HG03103 (cell line): ENCODE data around the gene TBL1XR1.
"Not testable (repeated sequence)": the region's sequence is repeated elsewhere in the genome, so short reads cannot be mapped to it uniquely, and the experiment has no call there.

Experiments used
- ATAC-seq: cut with Tn5 transposase; IDR thresholded peaks from one replicate; pipeline ENCODE4 v1.9.1; 2021; ENCODE audit warnings: low read depth; ENCODE audit not compliant: unreplicated experiment

Gene TBL1XR1

GRCh38 chr3:177145954-177146353 lies 51.3 kb downstream of the TBL1XR1 start:
- no peak for ATAC-seq

- ATAC-seq = no peak
These were observed 51.9 kb downstream of the TBL1XR1 start for GRCh38 chr3:177145381-177145780.

DNA sequence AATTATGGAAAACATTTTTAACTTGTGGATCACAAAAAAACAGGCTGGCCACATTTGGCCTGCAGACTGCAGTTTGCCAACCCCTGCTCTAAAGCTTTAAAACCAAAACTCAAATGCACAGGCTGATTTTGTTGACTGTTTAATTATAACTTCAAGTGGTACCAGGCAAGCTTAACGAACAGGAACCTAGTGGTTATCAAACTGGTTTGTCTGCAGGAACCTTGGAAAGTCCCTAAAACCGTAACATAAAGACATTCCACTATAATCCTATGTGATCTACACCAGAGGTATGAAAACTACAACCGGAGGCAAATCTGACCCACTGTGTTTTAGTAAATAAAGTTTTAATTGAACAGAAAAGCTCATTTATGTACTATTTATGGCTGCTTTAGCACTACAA lies 52.4 kb downstream of the TBL1XR1 start:
- ATAC-seq = no peak

GRCh38 chr3:177141899-177142646 lies 55.2 kb downstream of the TBL1XR1 start:
- no peak for ATAC-seq

- ATAC-seq = no peak
These were observed 55.8 kb downstream of the TBL1XR1 start for GRCh38 chr3:177141471-177141870.

GRCh38 chr3:177139220-177139619 lies 58.1 kb downstream of the TBL1XR1 start:
- ATAC-seq = not testable (repeated sequence)

GRCh38 chr3:177137774-177138705 lies 59.2 kb downstream of the TBL1XR1 start:
- no peak for ATAC-seq

- no peak for ATAC-seq
These were observed 60.5 kb downstream of the TBL1XR1 start for GRCh38 chr3:177136741-177137140.

- ATAC-seq = no peak
These were observed 61.3 kb downstream of the TBL1XR1 start for GRCh38 chr3:177135841-177136492.

- no peak for ATAC-seq
These were observed 62.5 kb downstream of the TBL1XR1 start for GRCh38 chr3:177134816-177135210.

- ATAC-seq = no peak
These were observed 63.1 kb downstream of the TBL1XR1 start for GRCh38 chr3:177133860-177134815.

- ATAC-seq = no peak
These were observed 65.2 kb downstream of the TBL1XR1 start for GRCh38 chr3:177131927-177132636.

DNA sequence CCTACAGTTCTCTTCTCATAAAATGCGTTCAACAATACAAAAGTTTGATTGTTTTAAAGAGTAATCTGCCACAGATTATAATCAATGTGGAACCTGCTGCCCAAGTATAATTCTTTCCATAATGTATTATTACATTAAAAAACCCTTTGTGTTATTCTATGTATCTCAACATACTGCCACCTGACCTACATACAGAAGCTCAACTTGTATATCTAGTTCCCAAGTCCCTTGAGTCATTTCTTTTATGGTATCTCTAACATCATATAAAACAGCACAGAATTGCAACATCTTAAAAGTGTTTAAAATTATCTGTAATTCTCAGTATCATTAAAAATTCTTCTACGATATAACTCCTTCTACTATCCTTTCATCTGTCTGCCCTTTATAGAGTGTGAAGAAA lies 70.3 kb downstream of the TBL1XR1 start:
- no peak for ATAC-seq

- ATAC-seq = no peak
These were observed 71.1 kb downstream of the TBL1XR1 start for GRCh38 chr3:177126015-177126773.

DNA sequence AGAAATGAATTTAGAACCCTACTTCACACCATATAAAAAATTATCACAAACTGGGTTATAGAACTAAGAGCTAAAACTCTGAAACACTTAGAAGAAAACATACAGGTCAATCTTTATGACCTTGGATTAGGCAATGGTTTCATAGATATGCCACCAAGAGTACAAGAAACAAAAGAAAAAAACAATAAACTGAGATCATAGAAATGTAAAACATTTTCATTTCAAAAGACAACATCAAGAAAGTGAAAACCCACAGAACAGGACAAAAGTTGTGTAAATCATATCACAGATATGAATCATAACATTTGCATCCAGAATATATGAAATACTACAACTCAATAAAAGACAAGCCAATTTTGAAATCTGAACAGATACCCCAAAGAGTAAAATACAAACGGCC lies 72.4 kb downstream of the TBL1XR1 start:
- no peak for ATAC-seq

DNA sequence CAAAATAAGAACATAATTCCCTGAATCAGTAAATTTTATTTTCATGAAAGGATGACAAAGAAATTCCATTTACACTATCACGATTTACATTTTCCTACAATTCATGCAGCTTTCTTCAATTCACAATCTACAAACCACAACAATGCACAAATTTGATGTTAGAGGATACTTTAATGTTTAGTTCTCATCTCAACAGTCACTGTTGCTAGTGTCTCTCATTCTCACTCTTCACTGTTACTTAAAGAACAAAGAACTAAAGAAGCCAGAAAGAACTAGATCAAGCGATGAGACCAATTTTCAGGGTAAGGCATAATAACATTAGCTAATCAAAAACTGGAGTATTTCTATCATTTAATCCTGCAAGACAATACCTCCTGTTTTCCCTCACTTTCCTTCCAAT lies 73.5 kb downstream of the TBL1XR1 start:
- no peak for ATAC-seq

- no peak for ATAC-seq
These were observed 75.0 kb downstream of the TBL1XR1 start for GRCh38 chr3:177122183-177122856.

DNA sequence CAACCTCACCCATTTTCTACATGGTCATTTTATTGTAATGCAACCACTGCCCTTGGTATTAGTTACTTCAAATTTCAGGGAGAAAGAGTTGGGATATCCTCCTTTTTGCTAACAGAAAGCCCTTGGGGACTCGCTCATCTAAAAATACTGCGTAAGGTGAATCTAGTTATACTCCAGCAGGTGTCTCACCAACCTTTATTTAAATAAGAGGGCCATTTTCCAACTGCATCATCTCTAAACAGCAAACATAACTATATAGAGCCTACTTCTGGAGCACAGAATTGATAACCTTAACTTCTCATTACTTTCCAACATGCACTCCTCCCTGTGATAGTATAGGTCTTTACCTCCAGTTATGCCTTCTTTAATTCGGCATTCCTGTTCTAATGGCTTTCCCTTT lies 77.5 kb downstream of the TBL1XR1 start:
- no peak for ATAC-seq
